ENCODE measurements around the gene PDIA5.

DNA sequence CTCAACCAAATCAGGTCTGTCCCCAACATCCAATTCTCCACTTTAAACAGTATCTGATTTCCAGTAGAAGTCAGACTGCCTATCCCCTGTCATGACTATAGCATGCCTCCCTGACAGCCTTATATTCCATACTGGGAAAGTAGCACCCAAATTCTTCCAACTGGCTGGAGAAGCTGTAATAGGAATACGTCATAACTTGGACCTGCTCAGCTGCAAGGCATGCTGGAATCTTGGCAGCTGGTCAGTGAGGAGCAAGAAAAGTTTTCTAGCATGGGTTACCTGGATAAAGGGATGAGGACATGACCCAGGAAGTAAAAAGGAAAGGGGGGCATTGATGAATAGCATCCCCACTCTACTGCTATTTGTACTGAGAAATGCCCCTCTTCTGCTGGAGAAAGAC, 48.1 kb upstream of the PDIA5 start:
- TF ChIP-seq, protein P1, sequence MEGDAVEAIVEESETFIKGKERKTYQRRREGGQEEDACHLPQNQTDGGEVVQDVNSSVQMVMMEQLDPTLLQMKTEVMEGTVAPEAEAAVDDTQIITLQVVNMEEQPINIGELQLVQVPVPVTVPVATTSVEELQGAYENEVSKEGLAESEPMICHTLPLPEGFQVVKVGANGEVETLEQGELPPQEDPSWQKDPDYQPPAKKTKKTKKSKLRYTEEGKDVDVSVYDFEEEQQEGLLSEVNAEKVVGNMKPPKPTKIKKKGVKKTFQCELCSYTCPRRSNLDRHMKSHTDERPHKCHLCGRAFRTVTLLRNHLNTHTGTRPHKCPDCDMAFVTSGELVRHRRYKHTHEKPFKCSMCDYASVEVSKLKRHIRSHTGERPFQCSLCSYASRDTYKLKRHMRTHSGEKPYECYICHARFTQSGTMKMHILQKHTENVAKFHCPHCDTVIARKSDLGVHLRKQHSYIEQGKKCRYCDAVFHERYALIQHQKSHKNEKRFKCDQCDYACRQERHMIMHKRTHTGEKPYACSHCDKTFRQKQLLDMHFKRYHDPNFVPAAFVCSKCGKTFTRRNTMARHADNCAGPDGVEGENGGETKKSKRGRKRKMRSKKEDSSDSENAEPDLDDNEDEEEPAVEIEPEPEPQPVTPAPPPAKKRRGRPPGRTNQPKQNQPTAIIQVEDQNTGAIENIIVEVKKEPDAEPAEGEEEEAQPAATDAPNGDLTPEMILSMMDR (conservative IDR thresholded peaks at IDR 0.05; ENCODE audit: low read length) = no peak
- no peak for TF ChIP-seq EZH2phosphoT487 (IDR thresholded peaks at IDR 0.05; ENCODE audit: borderline replicate concordance, low read depth, low read length)
